MM.1S (cell line): Measurements from ENCODE around the gene TNFRSF1A.

Experiments
- CTCF ChIP-seq: fragments of 300-600 bp; sonication (generic); IDR thresholded peaks from 2 replicates; pipeline ENCODE4 v1.5.1; 2016; ENCODE audit warnings: antibody characterized with exemption, low read length, mixed read lengths
- EZH2 ChIP-seq: fragments of 300-600 bp; sonication (generic); optimal IDR thresholded peaks from 2 replicates; pipeline ENCODE3; 2017; ENCODE audit warnings: low read depth, mild to moderate bottlenecking, antibody characterized with exemption, low read length, mixed read lengths
- EZH2phosphoT487 ChIP-seq: fragments of 300-600 bp; sonication (generic); IDR thresholded peaks from 2 replicates; pipeline ENCODE4 v1.6.1; 2018; ENCODE audit warnings: antibody characterized with exemption, low read length

GRCh38 chr12:6310771-6311610 lies 30.9 kb downstream of the TNFRSF1A start:
- TF ChIP-seq EZH2phosphoT487 (no peak), CTCF (no peak), EZH2 (no peak)
